Stimulated activated CD4-positive, alpha-beta T cell treated with anti-CD3 and anti-CD28 coated beads, Interleukin-4, amount 100 ng/mL, for 24 hours (primary cell): ENCODE results near the gene BDP1.
"Not testable (repeated sequence)": the region's sequence is repeated elsewhere in the genome, so short reads cannot be mapped to it uniquely, and the experiment has no call there.

Experiments
- DNase-seq: peaks from one replicate; pipeline ENCODE4 v3.0.0-alpha.2; 2020

BDP1 gene

DNA sequence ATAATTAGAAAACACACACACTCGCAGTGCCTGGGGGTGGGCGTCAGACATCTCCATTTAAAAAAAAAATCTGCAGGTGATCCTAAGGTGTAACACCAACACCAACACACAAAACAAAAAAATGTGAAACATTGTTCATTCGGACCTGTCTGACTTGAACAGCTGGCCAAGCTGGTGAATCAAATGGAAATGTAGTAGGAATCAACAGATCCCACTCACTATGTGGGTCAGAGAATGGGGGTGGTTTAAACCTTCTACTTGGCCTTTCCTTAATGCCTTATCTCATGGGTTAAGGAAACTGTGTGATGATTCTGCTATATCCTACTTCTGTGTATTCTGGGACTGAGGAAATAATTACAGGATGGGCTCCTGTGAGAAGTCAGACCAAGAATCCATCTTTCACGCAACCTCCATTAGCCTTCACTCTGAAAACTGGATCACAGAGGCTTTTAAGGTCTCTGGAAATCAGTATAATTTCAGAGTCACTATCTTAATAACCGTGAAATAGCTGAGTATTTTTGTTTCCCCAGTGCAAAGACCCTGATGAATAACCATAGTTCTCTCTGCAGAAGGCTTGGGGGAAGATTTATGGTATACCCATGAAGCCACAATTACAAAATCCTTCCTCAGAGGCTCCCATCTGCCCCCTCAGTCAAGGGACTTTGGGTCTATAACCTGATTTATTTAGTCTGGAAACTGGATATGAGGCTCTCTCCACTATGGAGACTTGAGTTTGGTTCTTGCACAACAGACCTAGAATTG lies 114.5 kb downstream of the BDP1 start:
- DNase-seq, result no peak

DNA sequence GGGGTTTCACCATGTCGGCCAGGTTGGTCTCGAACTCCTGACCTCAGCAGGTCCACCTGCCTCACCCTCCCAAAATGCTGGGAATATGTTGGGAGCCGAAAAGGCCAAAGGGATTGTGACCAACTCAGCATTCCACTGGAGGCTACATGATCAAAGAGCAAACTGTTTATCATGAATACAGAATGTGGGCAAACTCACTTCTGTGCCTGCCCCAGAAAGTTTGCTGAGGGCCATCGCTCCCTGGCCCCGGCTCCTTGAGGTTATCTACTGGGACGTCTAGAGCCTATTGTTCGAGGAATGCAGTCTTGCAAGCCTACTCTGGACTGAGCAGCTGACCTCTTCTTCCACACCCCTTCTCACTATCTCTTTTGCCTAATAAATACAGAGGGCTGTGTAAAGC lies 116.4 kb downstream of the BDP1 start:
- DNase-seq, result not testable (repeated sequence)

DNA sequence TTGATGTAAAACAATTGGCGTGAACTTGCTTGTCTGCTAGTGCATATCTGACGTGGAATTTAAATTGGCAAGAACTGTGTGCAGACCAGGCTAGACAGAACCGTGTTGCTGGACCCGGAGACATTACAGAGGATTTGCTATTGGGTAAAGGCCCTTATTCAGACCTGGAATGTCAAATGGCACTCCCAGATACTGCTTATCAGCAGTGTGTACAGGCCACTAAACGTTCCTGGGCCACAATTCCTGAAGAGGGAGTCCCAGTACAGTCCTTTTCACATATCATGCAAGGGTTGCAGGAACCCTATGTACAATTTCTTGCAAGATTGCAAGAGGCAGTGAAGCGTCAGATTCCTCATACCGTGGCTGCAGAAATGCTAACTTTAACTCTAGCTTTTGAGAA lies 118.1 kb downstream of the BDP1 start:
- DNase-seq, result no peak

DNA sequence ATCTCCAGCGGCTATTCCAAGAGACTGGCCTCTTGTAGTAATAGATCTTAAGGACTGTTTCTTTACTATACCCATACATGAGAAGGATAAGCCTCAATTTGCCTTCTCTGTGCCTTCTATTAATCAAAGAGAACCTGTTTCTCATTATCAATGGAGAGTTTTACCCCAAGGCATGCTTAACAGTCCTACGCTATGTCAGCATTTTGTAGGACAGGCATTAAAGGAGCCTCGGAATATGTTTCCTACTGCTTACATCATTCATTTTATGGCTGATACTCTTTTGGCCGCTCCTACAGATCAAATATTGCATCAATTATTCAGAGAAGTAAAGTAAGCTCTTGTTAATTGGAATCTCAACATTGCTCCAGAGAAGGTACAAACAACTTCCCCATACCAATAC lies 120.1 kb downstream of the BDP1 start:
- DNase-seq, result not testable (repeated sequence)

DNA sequence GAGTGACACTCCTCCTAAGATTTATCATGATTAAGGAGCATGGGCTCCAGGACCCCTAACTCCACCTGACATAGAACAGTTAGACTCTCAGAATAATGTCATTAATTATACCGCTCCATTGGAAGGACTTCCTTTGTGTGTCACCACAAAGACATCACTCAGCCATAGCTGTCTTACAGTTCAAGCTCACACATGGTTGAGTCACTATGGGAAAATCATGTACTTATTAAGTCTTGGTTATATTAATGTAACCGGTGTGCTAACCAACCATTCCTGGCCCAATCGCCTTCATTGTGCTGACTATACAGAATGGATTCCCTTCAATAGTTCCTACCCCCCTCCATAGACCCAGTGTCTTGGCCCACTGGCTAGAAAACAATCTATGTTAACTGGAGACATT lies 120.8 kb downstream of the BDP1 start:
- DNase-seq, result no peak

DNA sequence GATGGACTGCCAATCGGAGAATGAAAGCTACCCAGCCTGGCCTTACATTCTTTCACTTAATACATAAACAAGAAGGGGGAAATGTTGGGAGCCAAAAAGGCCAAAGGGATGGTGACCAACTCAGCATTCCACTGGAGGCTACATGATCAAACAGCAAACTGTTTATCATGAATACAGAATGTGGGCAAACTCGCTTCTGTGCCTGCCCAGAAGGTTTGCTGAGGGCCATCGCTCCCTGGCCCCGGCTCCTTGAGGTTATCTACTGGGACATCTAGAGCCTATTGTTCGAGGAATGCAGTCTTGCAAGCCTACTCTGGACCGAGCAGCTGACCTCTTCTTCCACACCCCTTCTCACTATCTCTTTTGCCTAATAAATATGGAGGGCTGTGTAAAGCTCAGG lies 122.4 kb downstream of the BDP1 start:
- not testable (repeated sequence) for DNase-seq

DNA sequence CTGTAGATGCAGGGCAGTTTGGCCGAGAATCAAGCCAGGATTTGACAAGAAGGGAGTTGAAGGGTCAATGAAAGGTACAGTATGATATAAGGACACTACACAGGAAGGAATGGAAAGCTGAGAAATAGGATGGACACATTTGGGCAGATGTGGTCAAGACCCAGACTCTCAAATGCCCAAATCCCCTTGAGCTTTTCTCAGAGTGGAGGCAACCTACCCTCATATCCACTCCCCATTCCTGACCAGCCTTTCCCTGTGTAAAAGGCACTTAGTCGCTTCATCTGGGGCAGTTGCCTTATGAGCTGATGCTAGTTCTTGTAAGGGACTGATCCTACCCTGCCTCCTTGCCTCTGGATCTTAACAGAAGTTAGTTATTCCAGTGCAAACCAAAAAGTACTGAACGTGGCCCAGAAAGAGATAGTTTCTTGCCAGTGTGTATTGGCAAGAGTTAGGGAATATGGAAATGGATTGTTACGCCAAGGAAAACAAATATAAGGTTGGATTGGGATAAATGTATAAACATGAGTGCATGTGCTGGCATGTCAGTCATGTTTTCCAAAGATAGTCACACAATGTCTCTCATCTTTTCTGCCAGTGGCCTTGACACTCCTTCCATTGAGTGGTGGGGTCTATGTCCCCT lies 127.6 kb downstream of the BDP1 start:
- no peak for DNase-seq

DNA sequence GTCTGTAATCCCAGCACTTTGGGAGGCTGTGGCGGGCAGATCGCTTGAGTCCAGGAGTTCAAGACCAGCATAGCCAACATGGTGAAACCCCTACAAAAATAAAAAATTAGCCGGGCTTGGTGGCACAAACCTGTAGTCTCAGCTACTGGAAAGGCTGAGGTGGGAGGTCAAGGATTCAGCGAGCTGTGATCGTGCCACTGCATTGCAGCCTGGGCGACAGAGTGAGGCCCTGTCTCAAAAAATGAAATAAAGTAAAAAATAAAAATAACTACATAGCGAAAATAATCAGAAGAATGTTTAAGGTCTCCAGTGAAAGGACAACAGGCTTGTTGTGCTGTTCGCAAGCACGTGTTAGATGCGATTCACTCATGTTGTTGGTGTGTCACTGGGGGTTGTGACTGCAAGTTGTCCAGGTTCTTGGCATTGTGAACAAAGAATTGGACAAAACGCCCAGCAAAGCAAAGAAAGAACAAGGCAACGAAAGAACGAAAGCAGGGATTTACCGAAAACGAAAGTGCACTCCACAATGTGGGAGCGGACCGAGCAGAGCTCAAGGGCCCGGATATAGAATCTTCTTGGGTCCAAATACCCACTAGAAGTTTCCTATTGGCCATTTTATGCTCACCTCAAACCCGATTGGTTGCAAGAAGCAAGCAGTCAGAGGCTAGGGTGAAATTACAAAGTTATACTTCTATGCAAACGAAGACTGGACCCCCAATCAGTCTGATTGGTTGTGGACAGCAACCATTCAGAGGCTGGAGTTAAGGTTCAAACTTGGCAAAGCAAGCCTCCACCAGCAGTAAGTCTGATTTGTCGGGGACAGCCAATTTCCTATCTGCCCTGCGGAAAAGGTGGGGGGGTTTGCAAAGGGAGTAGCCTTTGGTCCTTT lies 130.8 kb downstream of the BDP1 start:
- DNase-seq, result no peak

DNA sequence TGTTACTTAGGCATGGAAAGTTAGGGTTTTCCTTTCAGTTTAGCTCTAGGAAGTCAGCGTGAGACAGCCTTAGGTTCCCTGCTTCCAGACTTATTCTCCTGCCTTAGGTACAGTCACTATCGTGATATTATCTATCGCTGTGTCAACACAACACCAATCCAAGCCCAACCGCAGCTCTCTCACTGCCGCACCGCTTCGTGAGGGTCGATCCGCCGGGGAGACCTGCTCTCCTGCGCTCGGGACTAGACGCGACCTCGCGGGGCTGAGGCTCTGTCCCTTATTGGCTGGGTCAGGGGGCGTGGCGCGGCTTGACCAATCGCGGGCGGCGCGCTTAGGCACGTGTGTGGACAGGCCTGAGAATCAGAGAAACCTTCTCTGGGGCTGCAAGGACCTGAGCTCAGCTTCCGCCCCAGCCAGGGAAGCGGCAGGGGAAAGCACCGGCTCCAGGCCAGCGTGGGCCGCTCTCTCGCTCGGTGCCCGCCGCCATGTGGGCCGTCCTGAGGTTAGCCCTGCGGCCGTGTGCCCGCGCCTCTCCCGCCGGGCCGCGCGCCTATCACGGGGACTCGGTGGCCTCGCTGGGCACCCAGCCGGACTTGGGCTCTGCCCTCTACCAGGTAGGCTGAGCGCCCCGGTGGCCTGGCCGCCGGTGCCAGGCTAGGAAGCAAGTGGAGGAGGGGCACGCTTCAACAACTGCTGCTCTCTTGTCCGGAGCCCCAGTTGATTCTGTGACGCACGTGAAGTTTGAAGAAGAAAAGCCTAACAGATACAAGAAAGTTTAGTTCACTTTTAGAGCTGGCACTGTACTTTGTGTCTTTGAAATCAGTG lies 131.7 kb downstream of the BDP1 start, which contains the start of gene MCCC2:
Gene MCCC2, plus strand, starts transcription at position 400 of the 825 bp plus-strand sequence. Its CDS starts 86 bp downstream, at position 486.
- peak; percentile 97 for DNase-seq

DNA sequence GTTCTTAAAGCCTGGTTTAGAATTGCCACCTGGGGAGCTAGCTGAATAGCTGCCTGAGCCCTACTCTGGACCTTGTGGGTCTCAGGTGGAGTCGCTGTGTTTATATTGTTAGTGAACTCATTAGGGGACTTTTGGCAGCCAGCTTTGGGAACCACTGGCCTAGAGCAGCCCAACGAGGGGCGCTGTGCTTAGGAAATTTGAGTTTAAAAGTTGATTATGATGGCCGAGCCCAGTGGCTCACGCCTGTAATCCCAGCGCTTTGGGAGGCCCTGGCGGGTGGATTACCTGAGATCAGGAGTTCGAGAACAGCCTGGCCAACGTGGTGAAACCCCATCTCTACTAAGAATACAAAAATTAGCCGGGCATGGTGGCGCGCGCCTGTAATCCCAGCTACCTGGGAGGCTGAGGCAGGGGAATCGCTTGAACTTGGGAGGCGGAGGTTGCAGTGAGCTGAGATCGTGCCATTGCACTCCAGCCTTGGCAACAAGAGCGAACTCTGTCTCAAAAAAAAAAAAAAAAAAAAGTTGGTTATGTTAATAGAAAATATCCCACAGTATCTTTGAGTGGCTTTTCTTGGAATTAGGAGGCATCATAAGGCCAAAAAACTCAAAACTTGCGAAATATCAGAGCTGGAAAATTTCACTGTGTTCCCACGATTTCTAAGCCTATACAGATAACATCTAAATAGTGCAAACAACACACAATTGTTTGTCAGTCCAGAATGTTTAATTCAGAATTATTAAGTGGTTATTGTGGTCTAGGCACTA lies 132.5 kb downstream of the BDP1 start:
- peak; percentile 5 for DNase-seq

DNA sequence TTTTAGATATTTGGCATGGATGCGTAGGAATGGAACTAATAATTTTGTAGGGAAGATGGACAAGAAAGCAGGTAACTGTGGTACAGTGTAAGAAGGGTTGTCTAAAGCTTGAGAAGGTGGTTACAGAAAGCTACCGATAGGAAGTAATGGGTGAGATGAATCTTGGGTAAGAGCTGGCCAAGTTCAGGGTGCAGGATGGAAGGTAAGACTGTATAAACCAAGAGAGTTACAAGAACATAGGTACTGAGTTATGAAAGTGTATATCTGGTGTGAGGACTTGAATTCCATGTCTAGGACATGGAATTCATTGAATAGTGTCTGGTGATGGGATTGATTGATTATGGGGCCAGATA lies 133.1 kb downstream of the BDP1 start:
- DNase-seq, result no peak

DNA sequence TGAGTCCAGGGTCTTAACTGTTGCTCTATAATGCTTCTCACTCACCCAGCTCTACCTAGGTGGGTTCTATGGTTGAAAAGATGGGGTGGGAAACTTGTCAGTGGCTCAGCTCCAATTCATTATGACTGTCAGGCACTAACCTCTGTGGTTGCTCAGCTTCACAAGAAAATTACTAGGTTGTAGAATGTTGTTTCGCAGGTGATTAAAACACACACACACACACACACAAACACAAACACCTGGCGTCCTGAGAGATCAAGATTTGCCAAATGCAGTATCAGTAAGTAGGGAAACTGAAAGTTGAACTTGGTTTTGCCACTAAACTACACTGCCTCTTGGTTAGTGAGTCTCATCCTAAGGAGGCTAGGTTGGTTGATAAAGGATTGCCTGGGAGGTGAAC lies 134.5 kb downstream of the BDP1 start:
- no peak for DNase-seq

DNA sequence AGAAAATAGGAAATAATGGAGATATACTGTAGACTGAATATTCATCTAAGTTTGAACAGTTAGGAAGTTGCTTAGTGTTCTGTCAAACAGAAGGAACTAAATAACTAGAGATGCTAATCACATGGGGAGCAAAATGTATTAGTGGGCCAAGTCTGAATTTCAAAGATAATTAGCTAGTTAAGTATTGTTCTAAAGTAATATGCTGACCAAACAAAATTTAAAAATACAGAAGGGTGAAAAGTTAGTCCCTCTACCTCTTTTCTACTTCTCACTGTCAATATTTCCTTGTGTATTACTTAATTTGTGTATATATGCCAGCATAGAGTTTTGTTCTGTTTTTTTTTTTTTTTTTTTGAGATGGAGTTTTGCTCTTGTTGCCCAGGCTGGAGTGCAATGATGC lies 135.6 kb downstream of the BDP1 start:
- no peak for DNase-seq

DNA sequence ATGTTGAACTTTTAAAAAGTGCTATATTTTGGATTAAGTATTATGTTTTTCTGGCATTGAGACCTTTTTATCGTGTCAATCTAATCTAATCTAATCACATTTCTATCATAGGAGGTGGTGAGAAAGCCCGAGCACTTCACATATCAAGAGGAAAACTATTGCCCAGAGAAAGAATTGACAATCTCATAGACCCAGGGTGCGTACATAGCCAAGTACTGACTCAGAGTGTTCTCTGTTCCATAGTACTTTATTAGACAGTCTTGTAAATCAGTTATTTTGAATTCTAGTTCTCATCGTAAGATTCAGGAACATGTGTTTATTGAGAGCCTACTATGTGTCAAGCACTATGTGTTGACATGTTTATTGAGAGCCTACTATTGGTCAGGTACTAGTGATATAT lies 140.7 kb downstream of the BDP1 start:
- DNase-seq, result no peak

DNA sequence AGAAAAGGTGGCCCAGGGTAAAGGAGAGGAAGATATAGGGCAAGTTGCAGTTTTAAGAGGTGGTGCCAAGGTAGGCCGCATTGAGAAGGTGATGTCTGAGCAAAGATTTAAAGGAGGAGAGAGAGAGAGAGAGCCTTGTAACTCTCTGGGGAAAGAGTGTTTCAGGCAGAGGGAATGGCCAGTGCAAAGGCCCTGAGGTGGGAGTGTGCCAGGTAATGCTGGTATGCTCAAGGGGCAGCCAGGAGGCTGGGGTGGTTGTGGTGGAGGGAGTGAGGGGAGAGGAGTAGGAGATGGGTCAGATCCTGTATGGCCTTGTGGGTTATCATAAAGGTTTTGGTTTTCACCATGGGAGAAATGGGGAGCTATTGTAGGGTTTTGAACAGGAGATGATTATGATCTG lies 141.6 kb downstream of the BDP1 start:
- no peak for DNase-seq

DNA sequence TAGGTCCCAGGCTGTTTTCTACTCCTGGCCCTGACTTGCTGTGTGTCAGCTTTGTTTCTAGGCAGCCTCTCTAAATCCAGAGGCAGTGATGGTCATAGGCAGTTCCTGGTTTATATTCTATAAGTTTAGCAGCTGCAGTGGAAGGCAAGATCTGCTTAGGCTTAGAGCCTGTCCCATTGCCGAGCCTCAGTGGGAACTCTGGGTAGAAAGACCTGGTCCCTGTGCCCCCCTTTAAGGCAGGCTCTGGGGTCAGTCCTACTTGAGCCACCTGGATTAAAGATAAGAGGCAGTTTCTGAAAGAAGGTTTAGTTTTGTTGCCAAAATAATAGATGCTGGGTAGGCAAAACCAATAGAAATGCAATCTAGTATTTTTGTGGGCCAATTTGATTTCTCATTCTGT lies 145.3 kb downstream of the BDP1 start:
- DNase-seq, result no peak

DNA sequence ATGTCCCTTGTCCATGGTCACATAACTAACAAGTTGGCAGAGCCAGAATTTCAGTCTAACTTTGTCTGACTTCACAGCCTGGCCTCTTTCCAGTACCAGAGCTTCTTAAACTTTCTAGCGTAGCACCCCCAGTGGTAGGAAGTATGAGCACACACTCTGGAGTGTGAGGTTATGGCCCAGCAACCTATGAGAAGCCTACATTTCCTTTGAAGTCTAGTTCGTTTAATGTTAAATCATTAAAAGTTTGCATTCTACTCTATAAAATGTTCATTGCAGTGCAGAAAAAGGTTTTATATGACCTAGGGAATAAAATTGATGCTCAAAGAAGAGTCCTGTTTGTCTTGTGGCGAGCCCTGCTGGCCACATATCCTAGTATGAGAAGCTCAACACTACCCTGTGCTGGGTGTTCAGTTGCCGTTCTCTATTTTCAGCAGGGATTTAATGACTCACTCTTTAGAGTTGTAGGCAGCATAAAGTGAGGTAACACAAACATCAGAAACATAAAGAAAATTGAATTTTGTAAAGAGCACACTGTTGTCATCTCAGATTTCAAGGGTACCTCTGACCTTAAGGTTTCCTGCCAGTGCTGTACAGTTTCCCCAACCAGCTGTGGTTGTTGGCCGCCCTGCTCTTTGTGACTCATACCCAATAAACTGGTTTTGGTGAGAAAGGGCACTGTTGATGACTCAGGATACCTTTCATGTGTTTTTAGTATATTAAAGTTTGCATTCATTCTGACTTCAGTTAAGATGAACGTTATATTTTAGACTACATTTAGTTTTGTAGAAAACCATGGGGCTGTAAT lies 146.0 kb downstream of the BDP1 start:
- peak; percentile 78 for DNase-seq

DNA sequence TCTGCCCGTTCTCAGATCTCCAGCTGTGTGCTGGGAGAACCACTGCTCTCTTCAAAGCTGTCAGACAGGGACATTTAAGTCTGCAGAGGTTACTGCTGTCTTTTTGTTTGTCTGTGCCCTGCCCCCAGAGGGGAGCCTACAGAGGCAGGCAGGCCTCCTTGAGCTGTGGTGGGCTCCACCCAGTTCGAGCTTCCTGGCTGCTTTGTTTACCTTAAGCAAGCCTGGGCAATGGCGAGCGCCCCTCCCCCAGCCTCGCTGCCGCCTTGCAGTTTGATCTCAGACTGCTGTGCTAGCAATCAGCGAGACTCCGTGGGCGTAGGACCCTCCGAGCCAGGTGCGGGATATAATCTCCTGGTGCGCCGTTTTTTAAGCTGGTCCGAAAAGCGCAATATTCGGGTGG lies 154.5 kb downstream of the BDP1 start:
- DNase-seq, result not testable (repeated sequence)

DNA sequence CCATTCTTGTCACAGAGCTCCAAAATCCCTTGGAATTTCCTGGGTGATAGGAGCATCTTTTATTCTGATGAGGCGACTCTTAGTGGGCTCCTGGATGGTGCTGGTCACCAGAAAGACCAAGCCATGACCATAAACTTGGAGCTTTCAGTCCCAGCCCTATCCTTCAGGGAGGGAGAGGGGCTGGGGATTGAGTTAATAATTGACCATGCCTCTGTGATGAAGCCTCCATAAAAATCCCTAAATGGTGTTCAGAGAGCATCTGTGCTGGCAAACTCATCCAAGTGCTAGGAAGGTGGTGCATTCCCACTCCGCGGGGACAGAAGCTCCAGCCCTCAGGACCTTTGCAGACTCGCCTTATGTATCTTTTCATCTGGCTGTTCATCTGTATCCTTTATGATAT lies 160.4 kb downstream of the BDP1 start:
- DNase-seq, result no peak
